Measurements from ENCODE around the gene ZFP42.
"Not testable (repeated sequence)": the region's sequence is repeated elsewhere in the genome, so short reads cannot be mapped to it uniquely, and the experiment has no call there.

The ZFP42 gene

DNA sequence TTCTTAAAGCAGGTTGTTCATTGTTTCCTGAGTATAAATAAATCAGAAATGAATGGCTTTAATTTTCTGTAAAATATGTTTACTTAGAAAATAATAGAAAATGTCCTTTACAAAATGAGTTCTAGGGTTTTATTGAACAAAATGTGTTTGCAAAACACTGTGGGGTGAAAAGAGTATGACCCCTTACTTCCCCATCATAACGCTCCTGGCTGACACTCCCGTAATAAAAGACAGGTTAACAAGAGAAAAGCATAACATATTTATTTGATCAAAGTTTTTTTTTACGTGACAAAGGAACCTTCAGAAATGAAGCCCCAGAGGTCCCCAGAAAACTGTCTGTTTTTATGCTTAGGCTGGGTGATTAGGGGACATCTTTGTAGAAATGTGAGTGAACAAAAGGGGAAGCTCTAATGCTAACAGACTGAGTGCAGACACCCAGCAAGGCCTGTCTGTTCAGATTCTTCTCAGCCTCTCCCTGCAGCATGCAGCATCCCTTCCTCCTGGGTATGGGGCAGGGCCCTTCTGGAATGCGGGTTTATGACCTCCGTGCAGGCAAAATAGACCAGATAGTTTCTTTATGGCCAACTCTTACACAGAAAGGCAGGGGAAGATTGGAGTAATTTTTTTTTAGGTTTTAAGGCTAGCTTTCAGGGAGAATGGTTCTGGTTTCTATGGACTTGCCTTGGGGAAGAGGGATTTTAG lies 26.1 kb downstream of the ZFP42 start:
- DNase-seq (ENCODE audit: low read depth), result no peak

DNA sequence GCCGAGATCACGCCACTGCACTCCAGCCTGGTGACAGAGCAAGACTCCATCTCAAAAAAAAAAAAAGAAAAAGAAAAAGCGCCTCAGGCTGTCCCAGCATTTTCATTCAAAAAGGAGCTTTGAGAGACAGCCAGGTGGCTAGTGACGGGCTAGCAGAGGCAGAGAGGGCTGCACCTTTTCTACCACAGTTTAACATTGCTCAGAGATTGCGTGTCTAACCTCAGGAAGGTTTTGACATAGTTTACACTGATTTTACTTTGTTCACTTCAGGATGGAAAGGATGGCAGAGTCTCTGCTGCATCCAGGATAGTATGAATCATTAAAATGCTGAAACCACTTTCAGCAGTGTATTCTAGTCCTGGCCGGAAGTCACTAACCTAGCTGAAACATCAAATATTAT lies 28.1 kb downstream of the ZFP42 start:
- DNase-seq (ENCODE audit: low read depth), result no peak

DNA sequence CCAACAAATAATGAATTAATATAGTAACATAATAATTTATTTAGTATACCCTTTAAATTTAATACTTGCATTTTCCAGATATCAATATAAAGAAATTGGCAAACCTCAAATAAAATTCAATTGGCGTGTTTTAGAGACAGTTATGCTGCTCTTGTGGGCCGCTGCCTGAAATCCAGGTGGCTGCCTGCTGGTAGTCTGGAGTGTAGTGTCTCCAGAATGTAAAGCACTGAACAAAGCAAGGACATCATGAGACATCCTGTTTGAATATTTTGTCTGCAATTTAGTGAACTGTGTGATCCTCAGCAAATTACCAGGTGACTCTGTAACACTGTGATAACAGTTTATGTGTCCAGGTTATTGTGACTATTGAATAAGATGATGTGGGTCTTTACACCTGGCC lies 29.9 kb downstream of the ZFP42 start:
- no peak for DNase-seq (ENCODE audit: low read depth)

DNA sequence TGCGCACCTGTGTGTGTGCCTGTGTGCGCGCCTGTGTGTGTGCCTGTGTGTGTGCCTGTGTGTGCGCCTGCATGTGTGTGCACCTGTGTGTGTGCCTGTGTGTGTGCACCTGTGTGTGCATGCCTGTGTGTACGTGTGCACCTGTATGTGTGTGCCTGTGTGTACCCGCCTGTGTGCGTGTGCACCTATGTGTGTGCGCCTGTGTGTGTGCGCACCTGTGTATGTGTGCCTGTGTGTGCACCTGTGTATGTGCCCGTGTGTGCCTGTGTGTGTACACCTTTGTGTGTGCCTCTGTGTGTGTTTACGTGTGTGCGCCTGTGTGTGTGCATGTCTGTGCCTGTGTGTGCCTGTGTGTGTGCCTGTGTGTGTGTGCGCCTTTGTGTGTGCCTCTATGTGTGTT lies 33.5 kb downstream of the ZFP42 start:
- DNase-seq (ENCODE audit: low read depth), result no peak

DNA sequence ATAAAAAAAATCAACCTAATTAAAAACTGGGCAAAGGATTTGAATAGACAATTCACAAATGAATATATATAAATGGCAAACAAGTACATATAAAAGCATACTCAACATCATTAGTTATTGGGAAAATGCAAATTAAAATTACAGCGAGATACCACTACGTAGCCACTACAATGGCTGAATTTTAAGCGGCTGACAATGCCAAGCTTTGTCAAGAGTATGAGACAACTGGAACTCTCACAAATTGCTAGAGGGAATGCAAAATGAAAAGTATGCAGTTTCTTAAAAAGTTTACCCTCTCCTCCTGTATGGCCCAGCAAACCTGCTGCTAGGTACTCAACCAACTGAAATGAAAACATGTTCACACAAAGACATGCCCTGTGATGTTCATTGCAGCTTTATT lies 34.8 kb downstream of the ZFP42 start:
- no peak for DNase-seq (ENCODE audit: low read depth)

DNA sequence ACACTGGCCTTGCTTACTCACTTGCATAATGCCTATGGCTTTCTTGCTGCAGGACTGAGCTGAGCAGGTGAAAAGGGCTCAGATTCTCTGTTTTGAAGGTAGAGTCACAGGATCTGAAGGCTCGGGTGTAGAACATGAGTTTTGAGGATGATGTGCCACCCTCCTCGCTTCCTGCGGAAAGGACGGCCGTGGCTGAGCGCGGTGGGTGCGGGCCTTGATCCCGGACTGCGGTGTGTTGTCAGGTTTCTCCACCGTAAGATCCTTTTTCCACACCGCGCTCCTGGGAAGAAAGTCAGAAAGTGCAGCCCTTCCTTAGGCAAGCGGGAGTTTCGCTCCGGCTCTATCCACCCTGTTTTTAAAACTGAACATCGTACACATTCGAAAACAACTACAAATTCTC lies 36.2 kb downstream of the ZFP42 start:
- no peak for DNase-seq (ENCODE audit: low read depth)

DNA sequence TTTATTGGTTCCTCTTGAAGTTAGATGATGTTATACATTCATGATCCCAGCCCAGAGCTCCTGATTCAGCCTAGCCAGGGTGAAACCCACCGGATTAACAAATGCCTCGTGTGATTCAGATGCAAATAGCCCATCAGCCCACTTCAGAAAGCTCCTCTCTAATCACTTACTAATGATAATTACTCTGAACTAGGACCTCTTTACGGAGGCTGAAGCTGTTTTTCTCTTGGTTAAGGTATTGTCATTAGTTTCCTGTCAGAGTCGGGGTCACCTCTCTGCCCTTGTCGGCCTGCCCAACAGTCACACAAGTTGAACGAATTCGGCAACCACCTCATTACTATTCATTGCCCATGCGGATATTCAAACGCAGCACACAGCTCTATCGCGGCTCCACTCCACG lies 36.6 kb downstream of the ZFP42 start:
- no peak for DNase-seq (ENCODE audit: low read depth)

DNA sequence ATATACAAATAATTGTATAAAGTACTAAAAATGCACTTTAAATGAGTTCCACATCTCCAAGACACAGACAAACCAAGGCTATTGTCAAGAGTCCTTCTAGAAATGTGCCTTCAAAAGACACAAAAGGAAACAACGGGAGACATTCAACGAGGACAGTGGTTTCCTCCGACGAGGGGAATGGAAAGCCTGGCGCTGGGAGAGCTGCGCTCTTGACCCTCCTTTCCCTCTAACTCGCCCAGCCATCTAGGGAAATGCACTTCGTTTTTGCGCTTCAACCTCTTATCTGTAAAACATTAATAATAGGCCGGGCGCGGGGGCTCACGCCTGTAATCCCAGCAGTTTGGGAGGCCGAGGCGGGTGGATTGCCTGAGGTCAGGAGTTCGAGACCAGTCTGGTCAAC lies 37.0 kb downstream of the ZFP42 start:
- DNase-seq (ENCODE audit: low read depth), result no peak

DNA sequence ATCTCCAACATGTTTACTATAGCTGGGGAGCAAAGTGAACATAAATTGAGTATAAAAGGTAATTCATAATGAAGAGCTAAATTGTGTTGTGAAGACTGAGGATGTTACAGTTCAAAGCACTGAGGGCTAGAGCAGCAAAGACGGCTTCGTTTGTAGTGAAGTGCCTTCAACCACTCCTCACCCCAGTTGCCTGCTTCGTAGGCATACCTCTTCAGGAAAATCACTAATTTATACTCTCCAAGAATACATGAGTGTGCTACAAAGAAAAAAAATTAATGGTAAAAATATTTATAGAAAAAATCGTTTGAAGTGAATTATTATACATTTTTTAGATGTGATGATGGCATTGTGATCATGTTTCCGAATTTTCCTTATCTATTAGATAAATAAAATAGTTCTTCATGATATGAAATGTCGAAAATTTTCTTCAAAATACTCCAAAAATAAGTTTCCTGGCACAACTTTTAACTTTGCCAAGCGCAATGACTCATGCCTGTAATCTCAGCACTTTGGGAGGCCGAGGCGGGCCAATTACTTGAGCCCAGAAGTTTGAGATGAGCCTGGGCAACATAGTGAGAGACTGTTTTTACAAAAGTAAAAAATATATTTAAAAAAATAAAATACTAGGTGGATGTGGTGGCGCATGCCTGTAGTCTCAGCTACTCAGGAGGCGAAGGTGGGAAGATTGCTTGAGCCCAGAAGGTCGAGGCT lies 41.6 kb downstream of the ZFP42 start:
- no peak for DNase-seq (ENCODE audit: low read depth)

DNA sequence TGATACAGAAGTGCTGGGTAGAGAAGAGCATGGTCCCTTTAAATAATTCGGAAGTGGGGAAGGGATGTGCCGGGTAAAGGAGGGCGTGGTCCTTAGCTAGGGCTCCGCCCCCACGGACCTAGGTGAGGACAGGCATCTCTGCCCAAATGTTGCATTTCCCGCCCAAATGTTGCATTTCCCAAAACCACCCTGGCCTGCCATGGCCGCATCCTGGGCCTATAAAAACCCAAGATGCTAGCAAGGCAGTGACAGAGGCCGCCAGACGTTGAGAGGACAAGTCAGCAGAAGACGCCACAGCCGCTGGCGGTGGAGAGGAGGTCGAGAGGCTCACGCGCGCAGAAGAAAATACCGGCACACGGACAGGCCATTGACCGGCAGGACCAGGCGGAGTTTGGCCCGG lies 46.1 kb downstream of the ZFP42 start:
- no peak for DNase-seq (ENCODE audit: low read depth)

DNA sequence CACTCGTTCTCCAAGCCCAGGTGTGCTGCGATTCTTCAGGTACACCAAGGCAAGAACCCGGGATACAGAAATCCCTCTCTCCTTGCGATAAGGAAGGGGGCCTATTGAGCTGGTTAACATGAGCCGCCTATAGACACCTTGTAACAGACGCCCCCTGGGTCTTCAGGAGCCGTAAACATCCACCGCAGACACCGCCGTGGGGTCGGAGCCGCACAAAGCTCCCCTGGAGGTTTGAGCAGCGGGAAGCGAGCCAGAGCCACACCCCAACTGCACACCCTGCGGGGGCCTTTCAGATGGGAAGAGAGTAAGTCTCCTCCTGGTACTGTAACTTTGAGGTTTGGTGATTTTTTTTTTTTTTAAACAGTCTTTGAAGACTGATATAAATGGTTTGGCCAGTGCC lies 46.6 kb downstream of the ZFP42 start:
- DNase-seq (ENCODE audit: low read depth), result no peak

DNA sequence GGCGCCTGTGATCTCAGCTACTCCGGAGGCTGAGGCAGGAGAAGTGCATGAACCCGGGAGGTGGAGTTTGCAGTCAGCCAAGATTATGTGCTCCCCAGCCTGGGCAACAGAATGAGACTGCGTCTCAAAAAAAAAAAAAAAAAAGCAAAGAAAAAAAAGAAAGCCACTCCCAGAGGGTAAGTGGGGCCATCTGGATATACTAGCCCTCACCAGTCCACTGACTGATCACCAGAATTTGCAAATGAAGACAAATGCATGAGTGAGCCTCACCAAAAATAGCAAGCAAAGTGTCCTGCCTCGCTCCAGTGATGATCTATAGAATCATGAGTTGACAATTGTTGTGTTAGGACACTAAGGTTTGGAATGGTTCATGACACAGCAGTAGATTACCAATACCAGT lies 47.6 kb downstream of the ZFP42 start:
- DNase-seq (ENCODE audit: low read depth), result no peak

DNA sequence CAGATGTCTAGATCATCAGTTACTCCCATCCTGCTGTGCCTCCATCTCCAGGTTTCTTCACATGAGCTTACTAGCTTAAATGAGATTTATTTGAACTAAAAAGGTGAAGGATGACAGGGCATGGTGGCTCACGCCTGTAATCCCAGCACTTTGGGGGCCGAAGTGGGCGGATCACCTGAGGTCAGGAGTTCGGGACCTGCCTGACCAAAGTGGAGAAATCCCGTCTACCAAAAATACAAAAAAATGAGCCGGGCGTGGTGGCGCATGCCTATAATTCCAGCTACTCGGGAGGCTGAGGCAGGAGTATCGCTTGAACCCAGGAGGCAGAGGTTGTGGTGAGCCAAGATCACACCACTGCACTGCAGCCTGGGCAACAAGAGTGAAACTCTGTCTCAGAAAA lies 49.9 kb downstream of the ZFP42 start:
- not testable (repeated sequence) for DNase-seq (ENCODE audit: low read depth)

DNA sequence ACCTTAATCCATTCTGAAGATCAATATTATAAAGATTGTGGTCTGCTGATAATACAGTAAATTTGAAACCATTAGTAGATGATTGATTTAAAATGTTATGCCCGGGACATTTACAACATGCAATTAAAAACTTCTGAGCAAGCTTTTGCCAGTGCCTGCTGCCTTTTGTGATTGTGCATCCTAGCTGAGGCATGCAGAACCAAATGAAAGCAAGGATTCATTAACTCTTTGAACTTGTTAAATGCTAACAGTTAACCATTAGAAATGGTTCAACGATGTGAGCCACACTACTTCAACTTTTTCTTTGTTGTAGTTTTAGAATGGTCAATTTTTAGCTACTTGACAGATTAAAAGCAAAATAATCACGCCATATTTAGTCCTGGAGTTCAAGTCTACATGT lies 51.1 kb downstream of the ZFP42 start:
- no peak for DNase-seq (ENCODE audit: low read depth)

DNA sequence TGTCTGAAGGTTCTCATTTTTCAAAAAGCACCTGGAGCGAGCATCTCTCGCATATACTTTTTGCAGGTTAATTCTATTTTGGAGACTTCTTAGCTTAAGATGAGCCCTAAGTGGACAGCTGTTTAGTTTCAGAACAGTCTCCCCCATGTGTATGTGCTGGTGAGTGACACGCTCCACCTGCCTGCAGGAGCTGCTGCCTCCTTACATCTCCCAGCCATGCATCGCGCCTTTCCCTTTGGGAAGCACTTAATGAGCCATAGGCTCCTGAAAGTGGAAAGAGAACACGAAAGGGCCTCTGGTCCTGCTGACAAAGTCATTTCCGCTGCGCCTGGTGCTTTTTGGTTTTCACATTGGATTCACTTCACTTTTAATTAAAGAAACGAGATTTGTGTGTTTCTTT lies 57.7 kb downstream of the ZFP42 start:
- no peak for DNase-seq (ENCODE audit: low read depth)

Measured in activated T-cell treated with anti-CD3 and anti-CD28 coated beads for 48 hours (primary cell).